Tibial nerve (tissue), 3 donors: ENCODE data around the gene GRM7.

Experiments
- POLR2A ChIP-seq, 2 donors: fragments of 450-650 bp; IDR thresholded peaks; one replicate each; pipeline ENCODE4 v1.6.1; 2017; ENCODE audit warnings: antibody characterized with exemption in 2 of 2, mild to moderate bottlenecking in 2 of 2, moderate library complexity in 2 of 2
- TF ChIP-seq, protein P1 (sequence below), 5 experiments: fragments of 200-600 bp in 3 of 5; fragments of 450-650 bp in 2 of 5; sonication (generic) in 3 of 5; IDR thresholded peaks; one replicate each; pipeline ENCODE4 v1.5.1; 2016 to 2019; ENCODE audit warnings: antibody characterized with exemption in 5 of 5, mild to moderate bottlenecking in 3 of 5, moderate library complexity in 2 of 5

DNA sequence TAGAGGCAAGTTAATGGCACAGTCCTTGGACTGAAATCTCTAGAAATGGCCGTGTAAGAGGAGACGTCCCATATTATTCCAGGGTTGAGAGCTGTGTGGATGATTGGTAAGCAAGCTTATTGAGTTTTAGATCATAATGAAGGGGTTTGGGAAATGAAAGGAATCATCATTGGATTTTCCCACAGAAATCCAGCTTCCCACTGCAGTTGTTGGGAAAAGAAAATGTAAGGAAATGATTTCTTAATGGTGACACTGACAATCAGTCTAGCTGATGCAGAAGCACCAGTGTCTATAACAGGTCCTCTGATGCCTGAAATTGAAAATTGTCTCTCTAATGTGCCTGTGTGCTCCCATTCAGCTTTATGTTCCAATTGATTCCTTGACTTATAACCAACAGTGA lies 728.6 kb downstream of the GRM7 start:
- TF ChIP-seq, protein P1, sequence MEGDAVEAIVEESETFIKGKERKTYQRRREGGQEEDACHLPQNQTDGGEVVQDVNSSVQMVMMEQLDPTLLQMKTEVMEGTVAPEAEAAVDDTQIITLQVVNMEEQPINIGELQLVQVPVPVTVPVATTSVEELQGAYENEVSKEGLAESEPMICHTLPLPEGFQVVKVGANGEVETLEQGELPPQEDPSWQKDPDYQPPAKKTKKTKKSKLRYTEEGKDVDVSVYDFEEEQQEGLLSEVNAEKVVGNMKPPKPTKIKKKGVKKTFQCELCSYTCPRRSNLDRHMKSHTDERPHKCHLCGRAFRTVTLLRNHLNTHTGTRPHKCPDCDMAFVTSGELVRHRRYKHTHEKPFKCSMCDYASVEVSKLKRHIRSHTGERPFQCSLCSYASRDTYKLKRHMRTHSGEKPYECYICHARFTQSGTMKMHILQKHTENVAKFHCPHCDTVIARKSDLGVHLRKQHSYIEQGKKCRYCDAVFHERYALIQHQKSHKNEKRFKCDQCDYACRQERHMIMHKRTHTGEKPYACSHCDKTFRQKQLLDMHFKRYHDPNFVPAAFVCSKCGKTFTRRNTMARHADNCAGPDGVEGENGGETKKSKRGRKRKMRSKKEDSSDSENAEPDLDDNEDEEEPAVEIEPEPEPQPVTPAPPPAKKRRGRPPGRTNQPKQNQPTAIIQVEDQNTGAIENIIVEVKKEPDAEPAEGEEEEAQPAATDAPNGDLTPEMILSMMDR (IDR thresholded peaks at IDR 0.05): no peak
- no peak for TF ChIP-seq POLR2A (IDR thresholded peaks at IDR 0.05)
